Activated naive CD4-positive, alpha-beta T cell treated with anti-CD3 and anti-CD28 coated beads, Interleukin-2, amount 50 U/mL, for 72 hours (primary cell): Measurements from ENCODE around the gene FAM117A. TPM values are rescaled to one million over a fixed set of nuclear protein-coding genes. Genes with fewer than 3 reads are reported as not detected.
"Not testable (repeated sequence)": the region's sequence is repeated elsewhere in the genome, so short reads cannot be mapped to it uniquely, and the experiment has no call there.

Source experiments
- ATAC-seq, 2 donors: fragments of 150-1000 bp; cut with Tn5 transposase; 2 replicates each; pipeline ENCODE4 v1.10.0; 2021; ENCODE audit warnings: mild to moderate bottlenecking in 2 of 2, moderate library complexity in 2 of 2
- DNase-seq, 2 donors: peaks; one replicate each; pipeline ENCODE4 v3.0.0; 2021 to 2022; ENCODE audit warnings: low spot score in 2 of 2
- H3K27ac Mint-ChIP-seq, 2 donors: one replicate each; pipeline ENCODE4 v1.8.0; 2022; ENCODE audit warnings: mild to moderate bottlenecking in 2 of 2, mixed read lengths in 2 of 2
- H3K36me3 Mint-ChIP-seq, 2 donors: one replicate each; pipeline ENCODE4 v1.8.0; 2022; ENCODE audit warnings: mixed read lengths in 2 of 2
- H3K9me3 Mint-ChIP-seq, 2 donors: one replicate each; pipeline ENCODE4 v1.8.0; 2022; ENCODE audit warnings: mixed read lengths in 2 of 2
- total RNA-seq, 2 donors: library from RNA; stranded (reverse); gene quantifications; one replicate each; pipeline ENCODE4 v1.2.3, GENCODE V29; 2022

The FAM117A gene
- total RNA-seq, 2 donors from 2014 or later, result 13.3 to 25.0 TPM

DNA sequence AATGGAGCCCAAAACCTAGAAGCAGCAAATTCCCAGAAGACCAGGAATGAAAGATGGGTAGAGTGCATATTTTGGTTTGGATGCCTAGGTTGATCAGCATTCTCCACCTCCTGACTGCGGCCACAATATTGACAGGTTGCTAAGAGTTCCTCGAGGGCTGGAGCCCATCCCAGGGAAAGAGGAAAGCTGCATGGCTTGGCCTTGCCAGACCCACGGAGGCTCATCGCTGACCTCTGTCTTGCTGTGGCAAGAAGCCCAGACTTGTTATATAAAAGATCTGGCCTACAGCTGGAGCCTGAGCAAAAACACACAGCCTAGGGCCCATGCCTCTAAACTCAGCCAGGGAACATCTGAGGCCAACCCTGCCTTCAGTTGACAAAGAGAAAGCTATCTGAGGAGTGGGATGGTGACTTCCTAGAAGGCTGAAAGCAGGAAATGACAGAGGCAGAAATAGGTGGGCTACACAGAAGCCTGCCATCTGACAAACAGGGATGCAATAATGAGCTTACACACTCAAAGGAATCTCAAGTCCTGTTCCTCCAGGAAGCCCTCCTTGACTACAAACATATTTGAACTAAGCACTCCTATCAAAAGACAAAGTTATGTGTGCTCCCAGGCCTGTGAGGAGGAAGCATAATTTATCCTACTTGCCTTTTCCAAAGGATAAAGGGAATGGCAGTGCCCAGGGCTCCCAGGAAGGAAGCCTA is 33.7 kb downstream of the FAM117A start:
- Mint-ChIP-seq H3K27ac (peak overlapping the region in 1 of 2 donors; percentile 64), H3K36me3 (peaks cover 5 to 9% of the 10 kb centered on the region in 2 donors), H3K9me3 (no peaks in the 10 kb centered on the region)
- ATAC-seq, result no peak
- no peak for DNase-seq

DNA sequence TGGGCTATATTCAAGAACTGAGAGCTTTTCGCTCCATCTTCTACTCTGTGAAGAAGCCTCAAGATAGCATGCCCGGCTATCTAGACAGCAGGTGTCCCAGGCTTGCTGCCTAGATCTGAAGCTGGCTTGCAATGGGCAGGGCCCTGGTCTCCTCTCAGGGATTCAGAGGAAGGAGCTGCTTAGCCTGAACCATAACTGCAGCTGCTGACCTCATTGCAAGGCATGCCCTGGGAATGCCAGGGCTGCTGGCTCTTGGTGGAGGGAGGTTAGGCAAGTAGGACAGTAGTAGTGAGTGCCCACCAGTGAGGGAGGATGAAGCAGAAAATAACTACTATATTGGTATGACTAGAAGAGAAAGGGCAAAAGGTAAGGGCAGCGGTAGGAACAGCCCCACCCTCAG is 34.9 kb downstream of the FAM117A start:
- Mint-ChIP-seq H3K36me3 (peaks cover 8 to 11% of the 10 kb centered on the region in 2 donors), H3K9me3 (no peaks in the 10 kb centered on the region), H3K27ac (peak overlapping the region in 1 of 2 donors; percentile 74)
- ATAC-seq (no peak), DNase-seq (no peak)

DNA sequence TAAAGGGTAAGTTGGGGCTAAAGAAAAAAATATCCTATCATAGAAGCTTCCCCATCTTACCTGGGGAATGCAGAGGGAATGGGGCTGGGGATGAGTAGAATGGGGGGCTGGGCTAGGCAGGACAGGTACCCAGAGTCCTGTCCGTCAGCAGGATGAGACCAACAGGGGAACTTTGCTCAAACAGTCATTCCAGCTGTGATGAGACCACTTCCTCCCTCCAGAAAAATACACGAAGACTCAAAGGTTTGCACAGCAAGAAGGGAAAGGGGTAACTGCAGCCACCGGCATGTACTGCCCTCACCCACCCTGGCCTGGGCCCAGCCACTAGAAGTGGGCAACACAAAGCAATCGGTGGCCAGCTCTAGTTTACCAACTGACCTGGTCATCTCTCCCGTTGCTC is 35.5 kb downstream of the FAM117A start:
- ATAC-seq (no peak), DNase-seq (no peak)
- Mint-ChIP-seq H3K9me3 (no peaks in the 10 kb centered on the region), H3K27ac (peak overlapping the region in 1 of 2 donors; percentile 74), H3K36me3 (peaks cover 8 to 11% of the 10 kb centered on the region in 2 donors)

DNA sequence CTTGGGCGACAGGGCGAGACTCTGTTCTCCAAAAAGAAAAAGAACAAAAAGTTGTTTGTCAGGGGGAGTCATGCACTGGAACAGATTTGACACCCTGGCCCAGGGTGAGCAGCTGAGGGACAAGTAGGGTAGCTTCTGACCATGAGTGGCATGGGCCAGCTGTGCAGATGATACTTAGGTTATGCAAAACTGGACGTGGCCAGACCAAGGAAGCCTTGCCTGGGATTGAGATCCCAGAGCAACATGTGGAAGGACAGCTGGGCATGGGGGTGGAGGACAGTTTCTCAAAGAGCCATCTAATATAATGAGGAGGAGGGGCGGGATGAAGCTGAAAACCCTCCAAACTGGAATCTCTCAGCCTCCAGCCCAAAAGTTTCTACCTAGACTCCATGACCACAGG is 36.6 kb downstream of the FAM117A start:
- Mint-ChIP-seq H3K27ac (no peak overlapping the region), H3K9me3 (no peaks in the 10 kb centered on the region)
- no peak for ATAC-seq

DNA sequence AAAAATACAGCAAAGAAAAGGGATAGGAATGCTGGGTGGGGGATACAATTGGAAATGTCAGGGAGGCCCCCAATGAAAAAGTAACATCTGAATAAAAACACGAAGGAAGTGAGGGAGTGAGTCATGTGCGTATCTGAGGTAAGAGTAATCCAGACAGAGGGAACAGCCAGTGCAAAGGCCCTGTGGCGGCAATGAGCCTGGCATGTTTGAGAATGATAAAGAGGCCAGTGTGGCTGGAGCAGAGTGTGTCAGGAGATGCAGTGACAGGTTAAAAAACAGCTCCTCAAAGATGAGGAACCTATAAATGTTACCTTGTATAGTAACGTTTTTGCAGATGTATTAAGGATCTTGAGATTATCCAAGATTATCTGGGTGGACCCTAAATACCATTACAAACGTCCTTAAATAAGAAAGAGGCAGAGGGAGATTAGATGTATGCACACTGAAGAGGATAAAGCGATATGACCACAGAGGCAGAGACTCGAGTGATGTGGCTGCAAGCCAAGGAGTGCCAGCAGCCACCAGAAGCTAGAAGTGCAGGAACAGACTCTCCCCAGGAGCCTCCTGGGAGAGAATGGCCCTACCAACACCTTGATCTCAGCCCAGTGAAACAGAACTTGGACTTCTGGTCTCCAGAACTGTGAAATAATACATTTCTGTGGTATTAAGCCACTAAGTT is 38.3 kb downstream of the FAM117A start:
- DNase-seq (no peak), ATAC-seq (no peak)
- peak overlapping the region in 1 of 2 donors; percentile 11 for H3K27ac Mint-ChIP-seq
- H3K36me3 Mint-ChIP-seq, result peaks cover 8 to 11% of the 10 kb centered on the region in 2 donors
- no peaks in the 10 kb centered on the region for H3K9me3 Mint-ChIP-seq

More for the DNA sequence above, 36.6 kb downstream of the FAM117A start:
- peaks cover 8 to 11% of the 10 kb centered on the region in 2 donors for H3K36me3 Mint-ChIP-seq
- DNase-seq, result no peak

DNA sequence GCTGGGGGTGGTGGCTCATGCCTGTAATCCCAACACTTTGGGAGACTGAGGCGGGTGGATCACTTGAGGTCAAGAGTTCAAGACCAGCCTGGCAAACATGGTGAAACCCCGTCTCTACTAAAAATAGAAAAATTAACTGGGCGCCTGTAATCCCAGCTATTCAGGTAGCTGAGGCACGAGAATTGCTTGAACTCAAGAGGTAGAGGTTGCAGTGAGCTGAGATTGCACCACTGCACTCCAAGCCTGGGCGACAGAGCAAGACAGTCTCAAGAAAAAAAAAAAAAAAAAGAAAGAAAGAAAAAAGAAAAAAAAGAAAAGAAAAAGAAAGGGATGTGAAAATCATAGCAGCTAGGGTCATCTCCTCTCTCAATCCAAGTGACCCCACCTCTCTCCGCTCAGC is 39.4 kb downstream of the FAM117A start:
- H3K27ac Mint-ChIP-seq, result peak overlapping the region in 1 of 2 donors; percentile 30
- not testable (repeated sequence) for H3K9me3 Mint-ChIP-seq, DNase-seq, ATAC-seq
- peaks cover 8 to 11% of the 10 kb centered on the region in 2 donors for H3K36me3 Mint-ChIP-seq

DNA sequence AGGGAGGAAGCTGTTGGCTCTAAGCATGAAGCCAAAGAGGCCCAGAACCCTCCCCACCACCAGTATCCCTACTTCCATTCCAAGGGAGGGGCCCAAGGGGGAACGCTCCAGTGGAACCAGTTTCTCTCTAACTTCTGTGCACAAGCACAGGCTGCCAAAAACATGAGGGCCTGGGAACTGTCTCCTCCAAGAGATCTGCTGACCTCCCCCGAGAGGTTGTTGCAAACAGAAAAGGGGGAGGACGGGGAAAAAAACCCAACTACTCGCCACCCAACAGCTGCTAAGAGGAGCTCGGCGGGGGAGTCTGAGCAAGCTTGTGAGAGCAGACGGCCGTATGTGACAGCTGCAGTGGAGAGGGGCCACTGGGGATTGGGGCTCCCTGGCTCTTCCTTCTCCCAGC is 40.5 kb downstream of the FAM117A start:
- Mint-ChIP-seq H3K27ac (peak overlapping the region; percentile 30 to 77), H3K9me3 (no peaks in the 10 kb centered on the region), H3K36me3 (peaks cover 8 to 11% of the 10 kb centered on the region in 2 donors)
- no peak for DNase-seq
- no peak for ATAC-seq

DNA sequence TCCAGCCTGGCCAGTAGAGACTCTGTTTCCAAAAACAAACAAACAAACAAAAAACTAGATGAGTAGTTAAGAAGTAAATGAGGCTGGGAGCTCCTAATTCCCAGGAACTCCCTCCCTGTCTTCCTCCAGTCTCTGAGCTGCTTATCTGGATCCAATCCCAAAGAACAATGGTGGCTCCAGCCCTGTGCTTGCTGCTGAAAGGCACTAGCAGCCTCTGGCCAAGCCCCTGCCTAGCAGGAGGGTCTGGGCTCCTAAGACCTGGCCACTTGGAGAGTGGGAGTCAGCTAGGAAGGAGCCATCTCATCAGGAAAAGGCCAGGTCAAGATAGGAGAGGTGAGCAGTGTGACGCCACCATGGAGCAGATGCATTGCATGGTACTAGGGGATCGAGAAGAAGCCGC is 41.9 kb downstream of the FAM117A start:
- Mint-ChIP-seq H3K9me3 (no peaks in the 10 kb centered on the region), H3K36me3 (peaks cover 8 to 24% of the 10 kb centered on the region in 2 donors), H3K27ac (peak overlapping the region in 1 of 2 donors; percentile 81)
- DNase-seq (no peak), ATAC-seq (no peak)

DNA sequence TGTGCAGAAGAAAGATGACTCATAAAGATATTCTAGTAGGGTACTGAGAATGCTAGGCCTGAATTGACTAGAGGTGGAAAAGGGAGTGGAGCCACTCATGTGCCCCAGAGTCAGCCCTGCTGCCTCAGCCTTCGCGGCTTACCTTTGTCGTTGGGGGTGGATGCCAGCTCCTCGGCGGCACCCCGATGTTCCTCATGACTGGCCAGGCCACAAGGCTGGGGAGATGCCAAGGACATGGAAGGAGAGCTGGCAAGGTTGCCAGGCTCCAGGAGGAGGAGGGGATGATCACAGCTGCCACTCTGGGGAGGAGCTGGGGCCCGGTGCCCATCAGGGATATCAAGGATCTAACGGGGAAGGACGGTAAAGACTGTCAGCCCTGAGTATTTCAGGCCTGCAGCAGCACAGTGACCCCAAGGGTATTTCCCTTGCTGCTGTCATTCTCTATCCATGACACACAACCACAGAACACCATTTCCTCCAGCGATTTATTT is 46.5 kb downstream of the FAM117A start:
- ATAC-seq (peak; percentile 63 to 80), DNase-seq (peak in 1 of 2 donors; percentile 61)
- Mint-ChIP-seq H3K9me3 (no peaks in the 10 kb centered on the region), H3K36me3 (peaks cover 0 to 45% of the 10 kb centered on the region in 2 donors), H3K27ac (peak overlapping the region; percentile 93 to 97)

DNA sequence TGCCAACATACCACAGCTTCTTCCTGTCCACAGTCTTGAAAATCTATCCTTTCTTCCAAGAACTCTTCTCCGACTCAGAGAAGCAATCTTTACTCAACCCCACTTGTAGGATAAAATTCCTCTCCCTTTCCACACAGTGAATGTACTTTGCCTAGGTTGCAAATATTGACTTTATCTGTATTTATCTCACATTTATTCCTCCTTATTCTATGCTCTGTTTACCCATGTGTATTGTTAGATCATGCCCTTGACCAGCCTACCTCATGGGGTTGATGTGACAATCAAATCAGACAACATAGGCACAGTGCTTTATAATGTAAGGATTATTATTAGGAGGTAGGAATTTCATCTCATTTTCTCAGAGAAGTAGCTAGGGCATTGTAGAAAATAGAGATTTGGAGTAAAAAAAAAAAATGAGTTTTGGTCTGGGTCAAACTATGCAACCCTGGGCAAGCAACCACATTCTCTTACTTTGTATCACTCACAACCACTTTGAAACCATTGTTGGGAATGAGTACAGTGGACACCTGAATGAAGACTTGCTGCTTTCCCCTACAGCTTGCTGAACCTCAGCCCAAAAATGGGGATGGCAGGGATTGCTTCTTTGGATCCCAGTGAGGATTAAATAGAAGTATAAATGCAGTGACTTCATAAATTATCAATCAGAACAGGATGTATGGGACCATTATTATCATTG is 47.1 kb downstream of the FAM117A start:
- no peak for DNase-seq
- ATAC-seq, result peak; percentile 31 to 45

DNA sequence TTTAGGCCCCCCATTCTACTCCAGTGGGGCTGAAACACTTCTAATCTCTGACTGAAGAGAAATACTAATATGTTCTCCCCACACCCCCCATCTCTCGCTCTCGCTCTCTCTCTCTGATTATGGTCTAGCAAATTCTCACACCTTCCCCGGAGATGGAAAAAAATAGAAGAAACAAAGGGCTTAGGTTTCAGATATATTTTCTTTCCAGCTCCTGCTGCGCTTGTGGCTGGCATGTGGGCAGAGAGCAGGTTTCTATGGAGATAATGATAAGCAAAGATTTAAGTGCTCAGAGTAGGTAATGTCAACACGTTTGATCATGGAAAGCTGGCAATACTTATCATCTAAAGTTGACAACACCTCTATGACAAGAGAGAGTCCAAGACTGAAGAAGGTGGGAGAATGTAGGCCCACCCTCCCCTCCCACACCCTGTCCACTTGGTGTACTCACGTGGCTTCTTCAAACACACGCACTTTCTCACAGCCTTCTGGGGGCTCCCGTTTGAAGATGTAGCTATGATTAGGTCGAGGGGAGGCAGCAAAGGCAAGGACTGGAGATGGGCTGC is 48.1 kb downstream of the FAM117A start:
- peak; percentile 58 to 71 for ATAC-seq

More for the DNA sequence above, 47.1 kb downstream of the FAM117A start:
- Mint-ChIP-seq H3K36me3 (peaks cover 0 to 45% of the 10 kb centered on the region in 2 donors), H3K27ac (peak overlapping the region; percentile 93 to 97), H3K9me3 (no peaks in the 10 kb centered on the region)

DNA sequence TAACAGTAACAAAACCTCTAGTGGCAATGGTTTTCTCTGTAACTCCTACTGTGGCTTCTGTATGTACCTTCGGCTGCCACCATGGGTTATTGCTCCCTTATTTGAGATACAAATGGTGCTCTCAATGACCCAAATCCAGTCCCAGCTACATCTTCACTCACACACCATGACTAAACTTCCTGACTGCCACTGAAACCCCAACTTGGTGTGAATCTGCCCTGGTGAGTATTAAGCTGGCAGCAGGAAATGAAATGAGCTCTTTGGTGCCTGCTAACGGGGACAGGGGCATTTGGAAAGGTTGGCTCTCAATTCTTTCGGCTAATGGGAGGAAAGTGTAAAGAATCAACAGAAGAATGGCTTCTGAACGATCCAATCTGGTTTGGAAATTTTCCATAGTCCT is 48.7 kb downstream of the FAM117A start:
- ATAC-seq, result peak; percentile 59 to 69
- Mint-ChIP-seq H3K9me3 (no peaks in the 10 kb centered on the region), H3K27ac (peak overlapping the region; percentile 84 to 93), H3K36me3 (peaks cover 0 to 45% of the 10 kb centered on the region in 2 donors)
- DNase-seq, result no peak

More for the DNA sequence above, 48.1 kb downstream of the FAM117A start:
- peak overlapping the region; percentile 84 to 93 for H3K27ac Mint-ChIP-seq
- H3K36me3 Mint-ChIP-seq, result peaks cover 0 to 45% of the 10 kb centered on the region in 2 donors
- no peak for DNase-seq
- no peaks in the 10 kb centered on the region for H3K9me3 Mint-ChIP-seq

DNA sequence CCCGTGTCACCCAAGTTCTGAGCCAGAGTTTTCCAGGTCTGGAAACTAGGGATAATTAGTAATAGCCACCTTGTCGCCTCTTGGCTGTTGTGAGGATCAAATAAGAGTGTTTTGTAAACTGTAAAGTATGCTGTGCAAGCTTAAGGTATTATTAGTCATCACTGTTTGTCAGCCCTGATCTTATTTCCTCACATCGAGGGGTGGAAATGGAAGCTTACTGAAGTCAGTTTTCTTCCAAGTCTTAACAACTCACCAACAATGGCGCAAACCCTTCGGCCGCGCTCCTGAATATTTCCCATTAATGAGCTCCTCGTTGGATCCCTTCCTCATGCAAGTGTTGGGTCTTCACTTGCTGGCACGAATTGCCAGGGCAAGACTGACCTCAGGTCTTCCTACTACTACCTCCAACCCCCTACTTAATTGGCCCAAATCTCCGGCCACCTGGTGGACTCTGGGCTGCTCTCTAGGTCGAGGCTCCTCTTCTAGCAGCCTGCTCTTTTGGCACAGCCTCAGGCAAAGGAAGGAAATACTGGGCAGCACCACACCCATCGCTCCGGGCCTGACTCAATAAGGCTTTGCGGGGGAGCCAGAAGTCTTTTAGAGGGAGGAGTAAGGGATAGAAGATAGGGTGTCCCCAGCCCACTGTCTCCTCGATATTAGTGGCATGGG is 55.3 kb downstream of the FAM117A start:
- Mint-ChIP-seq H3K27ac (peak overlapping the region; percentile 94 to 97), H3K9me3 (no peaks in the 10 kb centered on the region), H3K36me3 (peaks cover 2 to 19% of the 10 kb centered on the region in 2 donors)
- no peak for DNase-seq
- ATAC-seq, result peak; percentile 1 to 11

DNA sequence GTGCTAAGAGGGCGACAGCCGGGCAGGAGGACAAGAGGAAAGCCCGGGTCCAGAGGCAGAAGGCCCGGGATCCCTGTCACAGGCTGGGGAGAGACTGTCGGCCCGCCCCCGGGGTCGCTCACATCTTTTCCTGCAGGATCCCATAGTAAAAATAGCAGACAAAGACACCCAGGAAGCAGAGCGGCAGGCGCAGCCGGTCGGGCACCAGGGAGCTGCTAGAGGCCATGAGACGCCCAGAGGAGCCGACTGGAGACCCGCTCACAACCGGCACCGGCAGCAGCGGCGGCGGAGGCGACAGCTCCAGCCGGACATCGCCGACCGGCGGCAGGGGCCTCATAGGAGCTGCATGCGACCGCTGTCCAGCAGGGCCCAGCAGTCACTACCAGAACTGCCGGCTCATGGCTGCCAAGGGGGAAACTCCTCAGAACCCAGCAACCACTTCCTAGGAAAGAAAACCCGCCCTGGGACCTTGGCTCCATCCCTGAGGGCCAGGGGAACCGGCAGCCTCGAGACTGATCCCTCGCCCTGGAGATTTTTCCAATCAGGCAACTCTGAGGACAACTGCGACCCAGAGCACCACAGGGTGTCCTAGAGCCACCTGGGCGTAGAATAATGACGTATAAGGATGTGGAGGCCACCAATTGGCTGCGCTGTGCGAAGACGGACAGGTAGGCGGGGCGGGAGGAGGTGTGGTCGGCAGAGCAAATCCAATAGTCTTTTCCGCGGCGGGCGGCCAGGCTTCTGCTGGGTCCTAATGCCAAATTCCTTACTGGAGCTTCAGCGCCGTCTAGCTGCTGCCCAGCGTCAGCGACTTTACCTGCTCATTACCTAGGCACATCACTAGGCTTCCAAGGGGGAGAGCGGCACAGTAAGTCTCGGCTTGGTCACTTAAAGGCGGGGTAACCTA is 56.1 kb downstream of the FAM117A start, which contains the start of gene SLC35B1:
Gene SLC35B1, minus strand, starts transcription at position 357 of the 907 bp plus-strand sequence. Its CDS starts 131 bp downstream, at position 226.
- peak within 1 kb of the TSS; percentile 94 to 97 for H3K27ac Mint-ChIP-seq
- DNase-seq, result peak; percentile 94 to 96
- peaks cover 0 to 19% of the 10 kb centered on the region in 2 donors for H3K36me3 Mint-ChIP-seq
- ATAC-seq, result peak; percentile 99
- H3K9me3 Mint-ChIP-seq, result no peaks in the 10 kb centered on the region

DNA sequence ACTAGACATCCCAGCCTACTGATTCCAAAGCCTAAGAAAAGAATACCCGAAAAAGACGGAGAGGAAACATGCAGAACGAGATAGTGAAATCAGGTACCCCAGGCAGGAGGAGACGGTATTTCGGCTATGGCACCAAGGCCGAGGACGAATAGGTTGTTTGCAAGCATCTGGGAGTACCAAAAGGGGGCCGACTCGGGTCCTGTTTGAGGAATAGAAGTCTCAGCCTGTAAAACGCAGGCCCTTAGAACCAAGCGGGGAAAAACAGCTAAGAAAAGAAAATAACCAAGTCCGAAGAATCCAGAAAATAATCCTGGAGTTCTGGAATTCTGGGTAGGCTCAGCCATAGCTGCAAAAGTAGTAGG is 56.7 kb downstream of the FAM117A start:
- H3K27ac Mint-ChIP-seq, result peak overlapping the region; percentile 94 to 97
- no peak for ATAC-seq
- H3K9me3 Mint-ChIP-seq, result no peaks in the 10 kb centered on the region
- DNase-seq, result no peak
- peaks cover 0 to 19% of the 10 kb centered on the region in 2 donors for H3K36me3 Mint-ChIP-seq
